DOHH2 (cell line): ENCODE data around the gene CASZ1.

Experiments
- CTCF ChIP-seq: fragments of 200-600 bp; sonication (generic); IDR thresholded peaks from one replicate; pipeline ENCODE4 v1.5.1; 2014; ENCODE audit warnings: antibody characterized with exemption, mild to moderate bottlenecking, low read depth, low read length; ENCODE audit not compliant: poor library complexity, severe bottlenecking
- EZH2phosphoT487 ChIP-seq: fragments of 200-600 bp; sonication (generic); IDR thresholded peaks from 2 replicates; pipeline ENCODE4 v1.6.1; 2017; ENCODE audit warnings: borderline replicate concordance, mild to moderate bottlenecking, antibody characterized with exemption, low read length, moderate library complexity, mixed read lengths

GRCh38 chr1:10765304-10765703 is 31.1 kb downstream of the CASZ1 start:
- TF ChIP-seq CTCF = no peak
- no peak for TF ChIP-seq EZH2phosphoT487
